GM10248 (cell line): ENCODE data around the gene UHRF2.

Experiments
- CTCF ChIA-PET: fragments of 300-600 bp; sonication (Branson Sonifier 250); formaldehyde crosslinking; extraction: SDS; loops from one replicate; lab custom pipeline; 2021; ENCODE audit warnings: antibody characterized with exemption; lab: Yijun Ruan, JAX
- POLR2A ChIA-PET: fragments of 350-650 bp; sonication (Branson Sonifier 250); formaldehyde crosslinking; extraction: SDS; loops from one replicate; lab custom pipeline; 2020; ENCODE audit warnings: antibody characterized with exemption; lab: Yijun Ruan, JAX
- DNase-seq: peaks from one replicate; pipeline ENCODE4 v3.0.0; 2012; ENCODE audit errors: extremely low spot score
- CTCF ChIP-seq: IDR thresholded peaks from 2 replicates; pipeline ENCODE4 v1.5.1; 2012; ENCODE audit warnings: mild to moderate bottlenecking, low read depth; ENCODE audit errors: extremely low read depth, missing control alignments, control extremely low read depth

UHRF2 gene

GRCh38 chr9:6489099-6489498 lies 76.1 kb downstream of the UHRF2 start:
- ChIA-PET POLR2A (no interaction called here), CTCF (interaction anchor here (0.9 to 1.5 kb wide), 3 partner anchors 10 to 134 kb away, joined by 3 to 4 read pairs (median 3); no protein-coding TSS in a partner anchor)
- no peak for DNase-seq
- TF ChIP-seq CTCF = no peak

- TF ChIP-seq CTCF = no peak
- no peak for DNase-seq
- ChIA-PET POLR2A (no interaction called here), CTCF (no interaction called here)
Observed at GRCh38 chr9:6490863-6491262, 77.9 kb downstream of the UHRF2 start.

- TF ChIP-seq CTCF = no peak
- no peak for DNase-seq
- POLR2A ChIA-PET = no interaction called here
- CTCF ChIA-PET = interaction anchor here (0.9 to 2.2 kb wide), 3 partner anchors 13 to 140 kb away, joined by 3 to 7 read pairs (median 4); no protein-coding TSS in a partner anchor
Observed at GRCh38 chr9:6495466-6495865, 82.5 kb downstream of the UHRF2 start.

GRCh38 chr9:6498982-6499381 lies 86.0 kb downstream of the UHRF2 start:
- no peak for TF ChIP-seq CTCF
- ChIA-PET CTCF (interaction anchor here (0.9 to 1.5 kb wide), 3 partner anchors 9 to 13 kb away, joined by 3 to 4 read pairs (median 3); no protein-coding TSS in a partner anchor), POLR2A (no interaction called here)
- no peak for DNase-seq

- ChIA-PET POLR2A (no interaction called here), CTCF (no interaction called here)
- DNase-seq = no peak
- no peak for TF ChIP-seq CTCF
Observed at GRCh38 chr9:6501526-6502210, 88.7 kb downstream of the UHRF2 start.

GRCh38 chr9:6502399-6502798 lies 89.4 kb downstream of the UHRF2 start:
- DNase-seq = no peak
- no peak for TF ChIP-seq CTCF
- CTCF ChIA-PET = interaction anchor here (3.3 kb wide), 1 partner anchor 28 kb away, joined by 9 read pairs; no protein-coding TSS in a partner anchor
- POLR2A ChIA-PET = no interaction called here
